ENCODE data around the gene SLC25A52.
"Not testable (repeated sequence)": the region's sequence is repeated elsewhere in the genome, so short reads cannot be mapped to it uniquely, and the experiment has no call there.

SLC25A52 gene

GRCh38 chr18:31731628-31732027 is 29.1 kb downstream of the SLC25A52 start:
- Histone ChIP-seq H3K27ac (ENCODE audit: low read length) (no peak overlapping the region), H3K9ac (ENCODE audit: low read length) (no peak overlapping the region), H3K27me3 (replicated peaks; ENCODE audit: insufficient read depth, low read length) (no peaks in the 10 kb centered on the region), H3K9me3 (replicated peaks; ENCODE audit: insufficient read depth, low read length) (no peaks in the 10 kb centered on the region), H3K4me3 (ENCODE audit: low read length) (no peak overlapping the region), H3K4me1 (ENCODE audit: low read length) (0 out of 2 replicates have a peak, but pooled peaks cover under 1% of the 10 kb centered on the region), H3K79me2 (ENCODE audit: low read length) (no peaks in the 10 kb centered on the region), H3K4me2 (ENCODE audit: low read depth, low read length) (no peak overlapping the region), H2AFZ (ENCODE audit: low read length) (no peak overlapping the region), H4K20me1 (ENCODE audit: insufficient read depth, low read length) (no peaks in the 10 kb centered on the region), H3K36me3 (replicated peaks; ENCODE audit: insufficient read depth, low read length) (no peaks in the 10 kb centered on the region), H3F3A (ENCODE audit: insufficient read depth, low read length) (no peaks in the 10 kb centered on the region), H3K9me2 (replicated peaks; ENCODE audit: insufficient read depth, low read length) (no peaks in the 10 kb centered on the region)
- no peak for TF ChIP-seq CTCF (IDR thresholded peaks at IDR 0.05; ENCODE audit: low read length)
- no peak for DNase-seq

GRCh38 chr18:31729196-31729595 is 31.5 kb downstream of the SLC25A52 start:
- not testable (repeated sequence) for H3K4me3 ChIP-seq (ENCODE audit: low read length); H3K9ac ChIP-seq (ENCODE audit: low read length); H3K9me2 ChIP-seq (replicated peaks; ENCODE audit: insufficient read depth, low read length); H3K4me2 ChIP-seq (ENCODE audit: low read depth, low read length); H2AFZ ChIP-seq (ENCODE audit: low read length); H3K79me2 ChIP-seq (ENCODE audit: low read length); H4K20me1 ChIP-seq (ENCODE audit: insufficient read depth, low read length); DNase-seq; H3K9me3 ChIP-seq (replicated peaks; ENCODE audit: insufficient read depth, low read length); H3K4me1 ChIP-seq (ENCODE audit: low read length); H3K27me3 ChIP-seq (replicated peaks; ENCODE audit: insufficient read depth, low read length); H3F3A ChIP-seq (ENCODE audit: insufficient read depth, low read length); H3K36me3 ChIP-seq (replicated peaks; ENCODE audit: insufficient read depth, low read length); H3K27ac ChIP-seq (ENCODE audit: low read length)

GRCh38 chr18:31723990-31724711 is 36.5 kb downstream of the SLC25A52 start:
- Histone ChIP-seq H3K4me3 (ENCODE audit: low read length) (no peak overlapping the region), H3K4me2 (ENCODE audit: low read depth, low read length) (no peak overlapping the region)

GRCh38 chr18:31723639-31723989 is 37.1 kb downstream of the SLC25A52 start:
- Histone ChIP-seq H3K27ac (ENCODE audit: low read length) (no peak overlapping the region), H4K20me1 (ENCODE audit: insufficient read depth, low read length) (no peaks in the 10 kb centered on the region), H3K79me2 (ENCODE audit: low read length) (no peaks in the 10 kb centered on the region), H3K27me3 (replicated peaks; ENCODE audit: insufficient read depth, low read length) (no peaks in the 10 kb centered on the region), H3K9me2 (replicated peaks; ENCODE audit: insufficient read depth, low read length) (no peaks in the 10 kb centered on the region), H3K4me3 (ENCODE audit: low read length) (no peak overlapping the region), H3F3A (ENCODE audit: insufficient read depth, low read length) (no peaks in the 10 kb centered on the region), H3K4me1 (ENCODE audit: low read length) (no peaks in the 10 kb centered on the region), H2AFZ (ENCODE audit: low read length) (no peak overlapping the region), H3K36me3 (replicated peaks; ENCODE audit: insufficient read depth, low read length) (no peaks in the 10 kb centered on the region), H3K9ac (ENCODE audit: low read length) (no peak overlapping the region), H3K9me3 (replicated peaks; ENCODE audit: insufficient read depth, low read length) (no peaks in the 10 kb centered on the region), H3K4me2 (ENCODE audit: low read depth, low read length) (no peak overlapping the region)
- DNase-seq, result no peak
- TF ChIP-seq EZH2 (optimal IDR thresholded peaks at IDR 0.05; ENCODE audit: low read depth, low read length), result no peak
- TF ChIP-seq EZH2phosphoT487 (IDR thresholded peaks at IDR 0.05; ENCODE audit: low read length), result no peak
- no peak for TF ChIP-seq CTCF (IDR thresholded peaks at IDR 0.05; ENCODE audit: low read length)

More at GRCh38 chr18:31723990-31724711, 36.5 kb downstream of the SLC25A52 start:
- Histone ChIP-seq H3K79me2 (ENCODE audit: low read length) (no peaks in the 10 kb centered on the region), H3K27me3 (replicated peaks; ENCODE audit: insufficient read depth, low read length) (no peaks in the 10 kb centered on the region), H3K9me2 (replicated peaks; ENCODE audit: insufficient read depth, low read length) (no peaks in the 10 kb centered on the region), H3K36me3 (replicated peaks; ENCODE audit: insufficient read depth, low read length) (no peaks in the 10 kb centered on the region), H2AFZ (ENCODE audit: low read length) (no peak overlapping the region), H4K20me1 (ENCODE audit: insufficient read depth, low read length) (no peaks in the 10 kb centered on the region), H3K27ac (ENCODE audit: low read length) (no peak overlapping the region), H3K9ac (ENCODE audit: low read length) (no peak overlapping the region), H3K4me1 (ENCODE audit: low read length) (no peaks in the 10 kb centered on the region), H3F3A (ENCODE audit: insufficient read depth, low read length) (no peaks in the 10 kb centered on the region), H3K9me3 (replicated peaks; ENCODE audit: insufficient read depth, low read length) (no peaks in the 10 kb centered on the region)
- no peak for TF ChIP-seq CTCF (IDR thresholded peaks at IDR 0.05; ENCODE audit: low read length)
- no peak for TF ChIP-seq EZH2phosphoT487 (IDR thresholded peaks at IDR 0.05; ENCODE audit: low read length)
- TF ChIP-seq EZH2 (optimal IDR thresholded peaks at IDR 0.05; ENCODE audit: low read depth, low read length), result no peak
- DNase-seq, result no peak

All from MM.1S (cell line).